Measurements from ENCODE around the gene ENO3. TPM values are rescaled to one million over a fixed set of nuclear protein-coding genes. Genes with fewer than 3 reads are reported as not detected.
A peak's percentile ranks its signal among the peaks of the same experiment; 100 is the strongest.

Gene ENO3
- total RNA-seq, 1 experiment from 2014 or later: 23.4 TPM

DNA sequence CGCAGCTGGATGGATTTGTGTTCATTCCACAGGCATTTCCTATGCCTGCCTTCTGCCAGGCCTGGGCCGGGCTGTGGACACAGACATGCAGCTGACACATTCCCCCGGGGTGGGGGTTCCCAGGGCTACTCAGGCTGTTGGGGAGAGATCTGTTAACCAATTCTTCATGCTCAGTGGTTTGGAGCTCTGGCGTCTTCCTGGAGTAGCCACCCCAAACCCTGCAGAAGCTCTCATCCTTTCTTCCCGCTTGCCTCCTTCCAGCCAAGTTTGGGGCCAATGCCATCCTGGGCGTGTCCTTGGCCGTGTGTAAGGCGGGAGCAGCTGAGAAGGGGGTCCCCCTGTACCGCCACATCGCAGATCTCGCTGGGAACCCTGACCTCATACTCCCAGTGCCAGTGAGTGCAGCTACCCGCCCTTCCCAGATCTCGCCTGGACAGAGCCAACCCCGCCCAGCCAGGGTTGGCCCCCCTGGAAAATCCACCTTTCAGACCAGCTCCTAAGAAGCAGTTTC lies 2.6 kb downstream of the ENO3 start:
- intact Hi-C loops (cut with micrococcal nuclease; ENCODE audit: unreplicated experiment) (no loop called here), in situ Hi-C loops (cut with HindIII; ENCODE audit: low pct_unique_long_range_greater_than_20kb, low sequenced_read_pairs) (no loop called here)
- ATAC-seq (no peak), DNase-seq (ENCODE audit: low read depth, low spot score) (no peak)
- ChIA-PET POLR2A (no interaction called here), CTCF (no interaction called here)
- Histone ChIP-seq H3K27me3 (ENCODE audit: control insufficient read depth, insufficient read depth, low read length) (no peaks in the 10 kb centered on the region), H3K36me3 (ENCODE audit: control insufficient read depth, insufficient read depth, low read length) (no peaks in the 10 kb centered on the region; the same call in 1 of the 2 replicates), H3K4me3 (ENCODE audit: low read depth in 2 of 2, low read length in 2 of 2) (no peak overlapping the region), H3K4me1 (ENCODE audit: control insufficient read depth, insufficient read depth, low read length) (peaks cover 16% of the 10 kb centered on the region), H3K27ac (ENCODE audit: low read length) (0 out of 2 replicates have a peak overlapping the region, but pooled peaks have one; percentile 23), H3K9me3 (ENCODE audit: control insufficient read depth, insufficient read depth, low read depth, low read length) (no peaks in the 10 kb centered on the region)
- no peak for TF ChIP-seq POLR2AphosphoS5 (IDR thresholded peaks at IDR 0.05; ENCODE audit: low read depth, low read length)
- no peak for TF ChIP-seq REST (IDR thresholded peaks at IDR 0.05; ENCODE audit: insufficient read depth in 1 of 2, low read depth in 2 of 2, low read length in 1 of 2)
- no peak for TF ChIP-seq SIN3A (IDR thresholded peaks at IDR 0.05; ENCODE audit: borderline replicate concordance, insufficient read depth, low read depth, low read length)
- no peak for TF ChIP-seq TCF7L2 (IDR thresholded peaks at IDR 0.05; ENCODE audit: low read depth, low read length)
- no peak for TF ChIP-seq CTCF (IDR thresholded peaks at IDR 0.05)
- BruUV-seq (replicated peaks): no TSS peak

DNA sequence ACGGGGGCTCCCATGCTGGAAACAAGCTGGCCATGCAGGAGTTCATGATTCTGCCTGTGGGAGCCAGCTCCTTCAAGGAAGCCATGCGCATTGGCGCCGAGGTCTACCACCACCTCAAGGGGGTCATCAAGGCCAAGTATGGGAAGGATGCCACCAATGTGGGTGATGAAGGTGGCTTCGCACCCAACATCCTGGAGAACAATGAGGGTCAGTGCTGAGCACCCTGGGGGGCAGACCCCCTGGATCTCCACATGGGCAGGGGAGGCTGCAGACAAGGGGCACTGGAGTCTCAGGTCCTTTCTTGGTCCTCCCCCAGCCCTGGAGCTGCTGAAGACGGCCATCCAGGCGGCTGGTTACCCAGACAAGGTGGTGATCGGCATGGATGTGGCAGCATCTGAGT lies 4.2 kb downstream of the ENO3 start:
- ChIA-PET POLR2A (interaction anchor here (0.6 kb wide), 1 partner anchor 18 kb away, joined by 16 read pairs; no protein-coding TSS in a partner anchor), CTCF (no interaction called here)
- DNase-seq (ENCODE audit: low read depth, low spot score): no peak
- no peaks in the 10 kb centered on the region for H3K27me3 ChIP-seq (ENCODE audit: control insufficient read depth, insufficient read depth, low read length)
- H3K4me1 ChIP-seq (ENCODE audit: control insufficient read depth, insufficient read depth, low read length): peaks cover 16% of the 10 kb centered on the region
- no peak overlapping the region for H3K27ac ChIP-seq (ENCODE audit: low read length)
- TF ChIP-seq POLR2AphosphoS5 (IDR thresholded peaks at IDR 0.05; ENCODE audit: low read depth, low read length) (no peak), SIN3A (IDR thresholded peaks at IDR 0.05; ENCODE audit: borderline replicate concordance, insufficient read depth, low read depth, low read length) (no peak), TCF7L2 (IDR thresholded peaks at IDR 0.05; ENCODE audit: low read depth, low read length) (no peak), CTCF (IDR thresholded peaks at IDR 0.05) (no peak), REST (IDR thresholded peaks at IDR 0.05; ENCODE audit: insufficient read depth in 1 of 2, low read depth in 2 of 2, low read length in 1 of 2) (no peak)
- intact Hi-C loops (cut with micrococcal nuclease; ENCODE audit: unreplicated experiment): no loop called here
- no peaks in the 10 kb centered on the region for H3K36me3 ChIP-seq (ENCODE audit: control insufficient read depth, insufficient read depth, low read length)
- no peaks in the 10 kb centered on the region for H3K9me3 ChIP-seq (ENCODE audit: control insufficient read depth, insufficient read depth, low read depth, low read length)
- ATAC-seq: no peak
- no TSS peak for BruUV-seq (replicated peaks)
- in situ Hi-C loops (cut with HindIII; ENCODE audit: low pct_unique_long_range_greater_than_20kb, low sequenced_read_pairs): no loop called here
- no peak overlapping the region for H3K4me3 ChIP-seq (ENCODE audit: low read depth in 2 of 2, low read length in 2 of 2)

All from Panc1 (cell line).